H1 (cell line): ENCODE measurements around the gene PTPRT. TPM values are rescaled to one million over a fixed set of nuclear protein-coding genes. Genes with fewer than 3 reads are reported as not detected.

Experiments
- ATF3 ChIP-seq: IDR thresholded peaks from 2 replicates; pipeline ENCODE4 v1.6.1; 2011; ENCODE audit warnings: low read depth, mild to moderate bottlenecking, low read length; ENCODE audit not compliant: insufficient read depth
- CEBPB ChIP-seq: IDR thresholded peaks from 2 replicates; pipeline ENCODE4 v1.6.1; 2012; ENCODE audit warnings: low read depth, low read length
- E2F6 ChIP-seq: IDR thresholded peaks from 2 replicates; pipeline ENCODE4 v1.6.1; 2012; ENCODE audit warnings: inconsistent platforms
- KDM4A ChIP-seq: IDR thresholded peaks from one replicate; pipeline ENCODE4 v1.7.1; 2012; ENCODE audit warnings: low read depth, mild to moderate bottlenecking, moderate library complexity, low read length, inconsistent platforms; ENCODE audit not compliant: severe bottlenecking
- MAX ChIP-seq: IDR thresholded peaks from 2 replicates; pipeline ENCODE4 v1.6.1; 2012; ENCODE audit warnings: inconsistent platforms
- RBBP5 ChIP-seq: IDR thresholded peaks from 2 replicates; pipeline ENCODE4 v1.7.1; 2012; ENCODE audit warnings: low read depth, mild to moderate bottlenecking, inconsistent platforms, low read length, moderate library complexity, borderline replicate concordance
- SAP30 ChIP-seq: fragments of 300-600 bp; sonication (generic); IDR thresholded peaks from 2 replicates; pipeline ENCODE4 v1.7.1; 2012; ENCODE audit warnings: low read length, moderate library complexity, mild to moderate bottlenecking, inconsistent platforms; ENCODE audit not compliant: insufficient read depth, insufficient replicate concordance
- SIX5 ChIP-seq: IDR thresholded peaks from 2 replicates; pipeline ENCODE4 v1.6.1; 2011; ENCODE audit warnings: mild to moderate bottlenecking, low read depth, low read length
- polyA plus RNA-seq, 7 experiments: library from polyadenylated mRNA; depleted of rRNA in 3 of 7; stranded (reverse) in 5 of 7; unstranded in 2 of 7; fragments of >200 nt in 5 of 7; fragments of 200-250 nt in 2 of 7; gene quantifications; 1 replicate in 5 of 7; 2 replicates in 1 of 7; 4 replicates in 1 of 7; pipeline versions ENCODE4 v1.2.1 to v1.2.3, GENCODE V29; 2011 to 2013; ENCODE audit warnings: missing spikeins in 2 of 7, mixed read lengths in 2 of 7
- total RNA-seq: library from RNA; stranded (reverse); fragmentation: NEBNext Ultra II Directional; extraction: Animal tissue kit (Norgen Biotek cat#: 25700); gene quantifications from 2 replicates; pipeline ENCODE4 v1.2.1, GENCODE V29; 2021

The PTPRT gene
- total and polyA plus RNA-seq, 2 of the 8 experiments (the other 6 are each of a cell fraction or from before 2014, with no cell fraction given) = 0.33 to 1.8 TPM

GRCh38 chr20:43017241-43018030 is 172.3 kb downstream of the PTPRT start (continued):
- TF ChIP-seq E2F6 (no peak), CEBPB (no peak), SIX5 (no peak), SAP30 (no peak), KDM4A (no peak), RBBP5 (no peak), MAX (no peak), ATF3 (no peak)
